ENCODE data around the gene LIMA1.

The LIMA1 gene

DNA sequence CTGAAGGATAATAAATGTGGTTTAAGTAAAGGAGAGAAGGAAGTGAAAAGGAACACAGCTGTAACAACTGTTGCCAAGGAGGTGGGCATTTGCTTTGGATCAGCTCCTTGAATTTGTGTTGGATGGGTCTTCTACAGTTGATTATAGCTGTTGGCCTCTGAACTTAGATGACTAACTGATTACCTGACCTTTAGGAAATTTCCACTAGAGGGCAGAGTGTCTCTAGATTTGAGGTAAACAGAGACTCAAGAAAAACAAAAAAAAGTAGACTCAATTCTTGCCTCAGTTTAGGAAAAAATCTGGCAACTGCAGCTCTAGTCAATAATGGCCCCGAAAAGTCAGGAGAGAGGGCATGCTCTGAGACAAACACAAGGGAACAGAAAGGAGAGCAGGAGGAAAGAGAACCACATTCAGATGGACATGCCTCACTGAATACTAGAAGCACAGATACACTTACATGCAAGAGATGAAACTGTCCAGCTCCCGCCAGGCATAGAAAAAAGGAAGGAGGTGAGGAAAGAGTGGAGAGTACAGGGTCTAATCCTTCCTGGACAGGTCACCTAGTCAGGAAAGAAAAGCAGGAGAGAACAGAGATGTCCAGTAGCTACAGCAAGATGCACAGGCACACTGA, 150.7 kb downstream of the LIMA1 start:
- no peak for DNase-seq (ENCODE audit: low read depth)

DNA sequence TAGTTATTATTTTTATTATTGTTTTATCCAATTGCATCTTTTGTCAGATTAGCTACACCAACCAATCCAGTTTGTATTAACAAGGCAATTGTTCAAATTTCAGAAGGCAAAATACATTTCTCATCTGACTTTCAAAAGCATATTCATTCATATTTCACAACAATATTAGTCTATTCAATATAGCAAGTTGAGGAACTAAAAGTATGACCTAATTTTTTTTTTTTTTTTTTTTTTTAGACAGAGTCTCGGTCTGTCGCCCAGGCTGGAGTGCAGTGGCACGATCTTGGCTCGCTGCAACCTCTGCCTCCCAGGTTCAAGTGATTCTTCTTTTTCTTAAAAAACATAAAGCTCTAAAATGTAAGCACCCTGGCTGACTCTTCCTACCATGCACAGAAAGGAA, 154.0 kb downstream of the LIMA1 start:
- no peak for DNase-seq (ENCODE audit: low read depth)

DNA sequence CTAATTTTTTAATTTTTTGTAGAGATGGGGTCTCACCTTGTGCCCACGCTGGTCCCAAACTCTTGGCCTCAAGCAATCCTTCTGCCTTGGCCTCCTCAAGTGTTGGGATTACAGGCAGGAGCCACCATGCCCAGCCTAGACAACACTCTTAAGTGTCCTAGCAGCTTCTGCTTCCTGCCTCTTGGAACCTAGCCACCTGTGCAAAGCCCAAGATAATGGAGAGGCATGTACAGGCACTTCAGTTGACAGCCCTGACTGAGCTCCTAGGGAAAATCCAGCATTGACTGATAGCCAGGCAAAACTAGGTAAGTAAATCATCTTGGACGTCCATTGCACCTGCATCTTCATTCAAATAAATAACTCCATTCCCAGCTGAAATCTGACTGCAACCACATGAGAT, 155.8 kb downstream of the LIMA1 start:
- no peak for DNase-seq (ENCODE audit: low read depth)

All from HS-27A (cell line).